HCT116 (cell line): Measurements from ENCODE around the gene LRP1. TPM values are rescaled to one million over a fixed set of nuclear protein-coding genes. Genes with fewer than 3 reads are reported as not detected.

ENCODE experiments used
- ATAC-seq: fragments of 200-7000 bp; cut with Tn5 transposase; 2 replicates; pipeline ENCODE4 v1.9.1; 2020; ENCODE audit warnings: mild to moderate bottlenecking, moderate library complexity
- BruUV-seq: library from RNA; stranded (reverse); fragments of 400-500 nt; replicated peaks from 2 replicates; lab custom pipeline; 2021; lab: Mats Ljungman, UMichigan
- CTCF ChIA-PET: fragments of 300-600 bp; sonication (Branson Sonifier 250); formaldehyde crosslinking; loops from one replicate; lab custom pipeline; 2021; ENCODE audit warnings: antibody characterized with exemption; lab: Charles Lee
- POLR2A ChIA-PET: fragments of 300-600, 350-600 bp; sonication (Branson Sonifier 250); formaldehyde crosslinking; loops from one replicate; lab custom pipeline; 2021; ENCODE audit warnings: antibody characterized with exemption; lab: Charles Lee
- RAD21 ChIA-PET, 2 experiments: fragments of 300-600 bp; sonication (Branson Sonifier 250); formaldehyde crosslinking; loops; one replicate each; lab custom pipeline; 2023; ENCODE audit warnings: low total read pairs in 2 of 2; ENCODE audit not compliant: uncharacterized antibody in 2 of 2, unreplicated experiment in 2 of 2, low non-redundant PET in 1 of 2; lab: Charles Lee
- DNase-seq: peaks from one replicate; pipeline ENCODE4 v3.0.0-alpha.2; 2010; ENCODE audit warnings: low read depth, low spot score
- H2AFZ ChIP-seq: fragments of 200-600 bp; shearing (Covaris generic), sonication (generic); 2 replicates; pipeline ENCODE4 v1.6.1; 2017; ENCODE audit warnings: low read depth, mixed run types, mixed read lengths, antibody characterized with exemption, low read length; ENCODE audit not compliant: poor library complexity, severe bottlenecking
- H3K27ac ChIP-seq: 2 replicates; pipeline ENCODE4 v1.5.1; 2012; ENCODE audit warnings: low read depth, low read length
- H3K27me3 ChIP-seq: fragments of 200-600 bp; sonication (generic); 2 replicates; pipeline ENCODE4 v1.6.1; 2016; ENCODE audit warnings: mixed run types, low read length, mixed read lengths; ENCODE audit not compliant: insufficient read depth
- H3K36me3 ChIP-seq, 2 experiments: fragments of 200-500 bp in 1 of 2; fragments of 200-600 bp in 1 of 2; sonication (Bioruptor generic) in 1 of 2; sonication (generic) in 1 of 2; 2 replicates each; pipeline versions ENCODE4 v1.5.1 to v1.6.1; 2014 to 2016; ENCODE audit warnings: low read length in 2 of 2, inconsistent platforms in 1 of 2, mixed read lengths in 1 of 2, mixed run types in 1 of 2; ENCODE audit not compliant: insufficient read depth in 2 of 2, control insufficient read depth in 1 of 2
- H3K4me1 ChIP-seq, 2 experiments: fragments of 200-600 bp in 1 of 2; sonication (generic) in 1 of 2; 2 replicates each; pipeline versions ENCODE4 v1.5.1 to v1.6.1; 2012 to 2017; ENCODE audit warnings: low read length in 2 of 2, inconsistent platforms in 1 of 2, mild to moderate bottlenecking in 1 of 2, mixed read lengths in 1 of 2, mixed run types in 1 of 2, moderate library complexity in 1 of 2; ENCODE audit not compliant: insufficient read depth in 2 of 2, control insufficient read depth in 1 of 2
- H3K4me2 ChIP-seq: fragments of 200-600 bp; sonication (generic); 2 replicates; pipeline ENCODE4 v1.6.1; 2017; ENCODE audit warnings: mixed run types, low read length, mixed read lengths
- H3K4me3 ChIP-seq, 2 experiments: fragments of 200-600 bp in 1 of 2; sonication (generic) in 1 of 2; replicated peaks in 1 of 2; 2 replicates each; pipeline ENCODE4 v1.5.1; 2011 to 2016; ENCODE audit warnings: low read length in 2 of 2, control low read depth in 1 of 2, low read depth in 1 of 2, mild to moderate bottlenecking in 1 of 2, mixed read lengths in 1 of 2, mixed run types in 1 of 2
- H3K79me2 ChIP-seq: fragments of 200-600 bp; sonication (generic); 2 replicates; pipeline ENCODE4 v1.6.1; 2017; ENCODE audit warnings: mild to moderate bottlenecking, mixed run types, low read length, moderate library complexity, mixed read lengths; ENCODE audit not compliant: insufficient read depth
- H3K9ac ChIP-seq: fragments of 200-600 bp; sonication (generic); 2 replicates; pipeline ENCODE4 v1.6.1; 2016; ENCODE audit warnings: low read length, mixed read lengths
- H3K9me2 ChIP-seq: fragments of 200-600 bp; sonication (generic), shearing (Covaris generic); 2 replicates; pipeline ENCODE4 v1.6.1; 2017; ENCODE audit warnings: mixed run types, mild to moderate bottlenecking, moderate library complexity; ENCODE audit not compliant: insufficient read depth
- H3K9me3 ChIP-seq, 2 experiments: fragments of 200-500 bp in 1 of 2; fragments of 200-600 bp in 1 of 2; sonication (Bioruptor generic) in 1 of 2; sonication (generic) in 1 of 2; 2 replicates each; pipeline ENCODE4 v1.6.1; 2014 to 2017; ENCODE audit warnings: low read length in 2 of 2, mixed read lengths in 2 of 2, inconsistent platforms in 1 of 2, low read depth in 1 of 2, mild to moderate bottlenecking in 1 of 2, mixed run types in 1 of 2, moderate library complexity in 1 of 2; ENCODE audit not compliant: control insufficient read depth in 1 of 2, insufficient read depth in 1 of 2
- H4K20me1 ChIP-seq: fragments of 200-600 bp; sonication (generic), shearing (Covaris generic); 2 replicates; pipeline ENCODE4 v1.6.1; 2017; ENCODE audit warnings: mixed run types, mild to moderate bottlenecking, moderate library complexity; ENCODE audit not compliant: insufficient read depth
- EZH2 ChIP-seq: fragments of 200-600 bp; sonication (generic); IDR thresholded peaks from 2 replicates; pipeline ENCODE4 v1.6.1; 2017; ENCODE audit warnings: antibody characterized with exemption, mixed run types
- JUND ChIP-seq: IDR thresholded peaks from 2 replicates; pipeline ENCODE4 v1.6.1; 2012
- POLR2A ChIP-seq: IDR thresholded peaks from 2 replicates; pipeline ENCODE4 v1.7.0; 2011; ENCODE audit warnings: borderline replicate concordance; ENCODE audit not compliant: insufficient read depth, insufficient read length; ENCODE audit errors: extremely low read depth
- SIN3A ChIP-seq: IDR thresholded peaks from 2 replicates; pipeline ENCODE4 v1.6.1; 2012; ENCODE audit warnings: low read depth
- SRF ChIP-seq: IDR thresholded peaks from 2 replicates; pipeline ENCODE4 v1.6.1; 2012; ENCODE audit warnings: low read depth
- ZFX ChIP-seq: fragments of 450-650 bp; IDR thresholded peaks from 2 replicates; pipeline ENCODE4 v1.6.1; 2017
- ZNF274 ChIP-seq: fragments of 200-500 bp; sonication (Bioruptor generic); IDR thresholded peaks from 2 replicates; pipeline ENCODE4 v1.6.1; 2014; ENCODE audit warnings: mild to moderate bottlenecking, low read depth, low read length, inconsistent platforms
- intact Hi-C: fragments of 100-400 bp; cut with micrococcal nuclease; formaldehyde crosslinking; loops from 2 replicates; pipeline ENCODE4 v1.10.0; 2022
- total RNA-seq: library from RNA; stranded (reverse); gene quantifications from one replicate; pipeline ENCODE4 v1.2.1, GENCODE V29; 2021; ENCODE audit not compliant: unreplicated experiment
- TF ChIP-seq, protein P1 (sequence below), 3 experiments: fragments of 200-600 bp in 1 of 3; sonication (generic) in 1 of 3; IDR thresholded peaks in 2 of 3; conservative IDR thresholded peaks in 1 of 3; 2 replicates each; pipeline ENCODE4 v1.5.1; 2012 to 2017; ENCODE audit warnings: low read depth in 2 of 3, low read length in 2 of 3, antibody characterized with exemption in 1 of 3, borderline replicate concordance in 1 of 3, control low read depth in 1 of 3, mild to moderate bottlenecking in 1 of 3, mixed read lengths in 1 of 3, mixed run types in 1 of 3, moderate library complexity in 1 of 3; ENCODE audit not compliant: insufficient read depth in 1 of 3

LRP1 gene
- total RNA-seq, 1 experiment from 2014 or later = 12.0 TPM

DNA sequence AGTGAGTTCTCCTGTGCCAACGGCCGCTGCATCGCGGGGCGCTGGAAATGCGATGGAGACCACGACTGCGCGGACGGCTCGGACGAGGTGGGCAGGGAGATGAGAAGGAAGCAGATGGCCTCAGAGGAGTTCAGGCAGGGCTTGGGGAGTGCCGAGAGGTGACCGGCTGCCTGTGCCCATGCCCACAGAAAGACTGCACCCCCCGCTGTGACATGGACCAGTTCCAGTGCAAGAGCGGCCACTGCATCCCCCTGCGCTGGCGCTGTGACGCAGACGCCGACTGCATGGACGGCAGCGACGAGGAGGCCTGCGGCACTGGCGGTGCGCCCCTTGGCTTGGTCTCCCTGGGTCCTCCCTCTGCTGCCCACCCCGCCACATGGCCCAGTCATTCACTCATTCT lies 74.9 kb downstream of the LRP1 start:
- Histone ChIP-seq H3K27me3 (no peaks in the 10 kb centered on the region), H3K4me3 (no peak overlapping the region), H3K9ac (no peak overlapping the region), H4K20me1 (no peaks in the 10 kb centered on the region), H3K9me2 (no peaks in the 10 kb centered on the region), H3K9me3 (no peaks in the 10 kb centered on the region), H2AFZ (no peak overlapping the region), H3K79me2 (no peaks in the 10 kb centered on the region), H3K27ac (no peak overlapping the region), H3K4me1 (no peaks in the 10 kb centered on the region), H3K36me3 (no peaks in the 10 kb centered on the region; a peak in 1 of 4 replicates), H3K4me2 (no peak overlapping the region)
- BruUV-seq = no TSS peak
- no peak for ATAC-seq
- DNase-seq = no peak
- intact Hi-C loops = no loop called here
- TF ChIP-seq ZNF274 (no peak), ZFX (no peak), SIN3A (no peak)
- ChIA-PET POLR2A (no interaction called here), CTCF (no interaction called here), RAD21 (no interaction called here)

DNA sequence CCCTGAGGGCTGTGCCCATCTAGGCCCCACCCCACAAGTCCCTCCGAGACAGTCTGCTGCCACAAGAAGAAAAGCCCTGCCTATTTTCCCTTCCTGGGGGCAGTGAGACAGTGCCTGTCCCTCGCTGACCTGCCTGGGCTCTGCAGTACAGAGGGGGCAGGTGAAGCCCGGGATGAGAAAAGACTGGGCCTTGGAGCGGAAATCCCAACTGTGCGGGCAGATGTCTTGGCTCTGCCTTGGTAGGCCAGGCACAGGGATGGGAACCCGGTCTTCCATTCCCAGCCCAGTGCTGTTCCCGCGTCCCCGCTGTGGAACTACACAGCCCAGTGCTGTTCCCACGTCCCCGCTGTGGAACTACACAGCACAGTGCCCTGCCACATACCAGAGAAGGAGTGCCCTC lies 75.5 kb downstream of the LRP1 start:
- RAD21 ChIA-PET = no interaction called here
- Histone ChIP-seq H3K4me1 (no peaks in the 10 kb centered on the region), H3K9ac (no peak overlapping the region), H3K4me2 (no peak overlapping the region), H3K9me3 (no peaks in the 10 kb centered on the region), H4K20me1 (no peaks in the 10 kb centered on the region), H3K36me3 (no peaks in the 10 kb centered on the region; a peak in 1 of 4 replicates), H3K9me2 (no peaks in the 10 kb centered on the region), H3K79me2 (no peaks in the 10 kb centered on the region), H3K27ac (no peak overlapping the region), H2AFZ (no peak overlapping the region), H3K4me3 (no peak overlapping the region), H3K27me3 (no peaks in the 10 kb centered on the region)
- TF ChIP-seq EZH2 (no peak), POLR2A (no peak), SRF (no peak), JUND (no peak)
- TF ChIP-seq, protein P1, sequence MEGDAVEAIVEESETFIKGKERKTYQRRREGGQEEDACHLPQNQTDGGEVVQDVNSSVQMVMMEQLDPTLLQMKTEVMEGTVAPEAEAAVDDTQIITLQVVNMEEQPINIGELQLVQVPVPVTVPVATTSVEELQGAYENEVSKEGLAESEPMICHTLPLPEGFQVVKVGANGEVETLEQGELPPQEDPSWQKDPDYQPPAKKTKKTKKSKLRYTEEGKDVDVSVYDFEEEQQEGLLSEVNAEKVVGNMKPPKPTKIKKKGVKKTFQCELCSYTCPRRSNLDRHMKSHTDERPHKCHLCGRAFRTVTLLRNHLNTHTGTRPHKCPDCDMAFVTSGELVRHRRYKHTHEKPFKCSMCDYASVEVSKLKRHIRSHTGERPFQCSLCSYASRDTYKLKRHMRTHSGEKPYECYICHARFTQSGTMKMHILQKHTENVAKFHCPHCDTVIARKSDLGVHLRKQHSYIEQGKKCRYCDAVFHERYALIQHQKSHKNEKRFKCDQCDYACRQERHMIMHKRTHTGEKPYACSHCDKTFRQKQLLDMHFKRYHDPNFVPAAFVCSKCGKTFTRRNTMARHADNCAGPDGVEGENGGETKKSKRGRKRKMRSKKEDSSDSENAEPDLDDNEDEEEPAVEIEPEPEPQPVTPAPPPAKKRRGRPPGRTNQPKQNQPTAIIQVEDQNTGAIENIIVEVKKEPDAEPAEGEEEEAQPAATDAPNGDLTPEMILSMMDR (IDR thresholded peaks at IDR 0.05 in 2 of 3, conservative IDR thresholded peaks at IDR 0.05 in 1 of 3; ENCODE audit: borderline replicate concordance in 1 of 3, insufficient read depth in 1 of 3, low read depth in 2 of 3, low read length in 2 of 3) = no peak
- ATAC-seq (no peak), DNase-seq (no peak)
- no TSS peak for BruUV-seq
- POLR2A ChIA-PET = no interaction called here
- CTCF ChIA-PET = no interaction called here
- intact Hi-C loops = no loop called here
